CD14-positive monocyte (primary cell): ENCODE data around the gene TCTN3. TPM values are rescaled to one million over a fixed set of nuclear protein-coding genes. Genes with fewer than 3 reads are reported as not detected.

Experiments used
- DNase-seq, 3 donors: peaks; one replicate each; pipeline ENCODE4 v3.0.0-alpha.2; 2011 to 2022
- H2AFZ ChIP-seq: 2 replicates; pipeline ENCODE4 v1.6.0; 2012; ENCODE audit warnings: mild to moderate bottlenecking, low read depth, low read length, inconsistent platforms; ENCODE audit not compliant: insufficient read depth, poor library complexity, severe bottlenecking
- H3K27ac ChIP-seq, 2 donors: 1 replicate in 1 of 2; 2 replicates in 1 of 2; pipeline ENCODE4 v1.5.1; 2012 to 2013; ENCODE audit warnings: low read length in 2 of 2, control low read depth in 1 of 2, inconsistent platforms in 1 of 2, low read depth in 1 of 2, mild to moderate bottlenecking in 1 of 2
- H3K27me3 ChIP-seq, 2 donors: one replicate each; pipeline versions ENCODE4 v1.6.0 to v1.6.1; 2011 to 2013; ENCODE audit warnings: low read length in 2 of 2; ENCODE audit not compliant: control insufficient read depth in 2 of 2, insufficient read depth in 2 of 2
- H3K36me3 ChIP-seq, 2 donors: replicated peaks in 1 of 2; 1 replicate in 1 of 2; 2 replicates in 1 of 2; pipeline versions ENCODE4 v1.5.1 to v1.6.1; 2012 to 2013; ENCODE audit warnings: low read length in 2 of 2, control low read depth in 1 of 2, inconsistent platforms in 1 of 2, mild to moderate bottlenecking in 1 of 2; ENCODE audit not compliant: insufficient read depth in 2 of 2, control insufficient read depth in 1 of 2
- H3K4me1 ChIP-seq, 2 donors: 1 replicate in 1 of 2; 2 replicates in 1 of 2; pipeline versions ENCODE4 v1.5.1 to v1.6.1; 2012 to 2013; ENCODE audit warnings: low read length in 2 of 2, control low read depth in 1 of 2, inconsistent platforms in 1 of 2, mild to moderate bottlenecking in 1 of 2, moderate library complexity in 1 of 2; ENCODE audit not compliant: insufficient read depth in 2 of 2, control insufficient read depth in 1 of 2
- H3K4me2 ChIP-seq: replicated peaks from 2 replicates; pipeline ENCODE3; 2012; ENCODE audit warnings: low read length, moderate library complexity, mild to moderate bottlenecking; ENCODE audit not compliant: poor library complexity, severe bottlenecking; ENCODE audit errors: extremely low read depth
- H3K4me3 ChIP-seq, 3 experiments: fragments of 200-600 bp in 1 of 3; sonication (generic) in 1 of 3; replicated peaks in 1 of 3; 1 replicate in 2 of 3; 2 replicates in 1 of 3; pipeline ENCODE4 v1.5.1; 2011 to 2013; ENCODE audit warnings: low read length in 3 of 3, mild to moderate bottlenecking in 3 of 3, control low read depth in 2 of 3, low read depth in 2 of 3, inconsistent platforms in 1 of 3, moderate library complexity in 1 of 3
- H3K79me2 ChIP-seq: 2 replicates; pipeline ENCODE4 v1.6.0; 2012; ENCODE audit warnings: mild to moderate bottlenecking, control low read depth, inconsistent platforms, low read length, moderate library complexity; ENCODE audit not compliant: insufficient read depth
- H3K9ac ChIP-seq: 2 replicates; pipeline ENCODE4 v1.6.0; 2017; ENCODE audit warnings: low read length, mild to moderate bottlenecking; ENCODE audit not compliant: insufficient read depth, poor library complexity, severe bottlenecking
- H3K9me3 ChIP-seq, 2 donors: replicated peaks in 1 of 2; 1 replicate in 1 of 2; 2 replicates in 1 of 2; pipeline versions ENCODE4 v1.5.1 to v1.6.1; 2012 to 2013; ENCODE audit warnings: low read length in 2 of 2, control low read depth in 1 of 2; ENCODE audit not compliant: control insufficient read depth in 1 of 2, insufficient read depth in 1 of 2
- H4K20me1 ChIP-seq: 2 replicates; pipeline ENCODE4 v1.6.0; 2012; ENCODE audit warnings: mild to moderate bottlenecking, low read length, control low read depth, moderate library complexity; ENCODE audit not compliant: insufficient read depth
- H3K27ac Mint-ChIP-seq, 7 donors: one replicate each; pipeline ENCODE4 v1.8.0; 2020; ENCODE audit warnings: mild to moderate bottlenecking in 7 of 7, mixed read lengths in 7 of 7, moderate library complexity in 6 of 7, inconsistent platforms in 2 of 7
- H3K27me3 Mint-ChIP-seq, 3 donors: one replicate each; pipeline ENCODE4 v1.8.0; 2021 to 2022; ENCODE audit warnings: low read depth in 3 of 3, mild to moderate bottlenecking in 3 of 3, mixed read lengths in 3 of 3, moderate library complexity in 3 of 3, inconsistent platforms in 1 of 3
- H3K36me3 Mint-ChIP-seq, 2 donors: one replicate each; pipeline ENCODE4 v1.8.0; 2020; ENCODE audit warnings: mixed read lengths in 2 of 2, inconsistent platforms in 1 of 2, mild to moderate bottlenecking in 1 of 2
- H3K4me1 Mint-ChIP-seq: one replicate; pipeline ENCODE4 v1.8.0; 2020; ENCODE audit warnings: mild to moderate bottlenecking, mixed read lengths
- H3K4me3 Mint-ChIP-seq, 2 donors: one replicate each; pipeline ENCODE4 v1.8.0; 2020; ENCODE audit warnings: mild to moderate bottlenecking in 2 of 2, mixed read lengths in 2 of 2, moderate library complexity in 1 of 2
- H3K9me3 Mint-ChIP-seq, 7 donors: one replicate each; pipeline ENCODE4 v1.8.0; 2020 to 2022; ENCODE audit warnings: mixed read lengths in 7 of 7, mild to moderate bottlenecking in 6 of 7, moderate library complexity in 6 of 7, inconsistent platforms in 2 of 7
- WGBS: methylation state at CpG from one replicate; pipeline ENCODE4 v1.1.5; 2013; ENCODE audit warnings: missing lambda C conversion rate; ENCODE audit not compliant: insufficient coverage; 5-methylcytosine and 5-hydroxymethylcytosine counted together
- intact Hi-C, 2 donors: fragments of 100-400 bp; cut with micrococcal nuclease; formaldehyde crosslinking; loops; one replicate each; pipeline versions ENCODE4 v1.15.0 to v1.15.1; 2023
- polyA plus RNA-seq, 3 donors: library from polyadenylated mRNA; depleted of rRNA in 1 of 3; unstranded in 2 of 3; stranded (reverse) in 1 of 3; fragments of 300-500 nt in 2 of 3; fragments of >200 nt in 1 of 3; fragmentation: Illumina TruSeq in 2 of 3; gene quantifications; 1 replicate in 2 of 3; 2 replicates in 1 of 3; pipeline ENCODE4 v1.2.3, GENCODE V29; 2012 to 2021
- TF ChIP-seq, protein P1 (sequence below): fragments of 200-600 bp; IDR thresholded peaks from one replicate; pipeline ENCODE4 v1.8.0; 2022; ENCODE audit warnings: antibody characterized with exemption, mild to moderate bottlenecking

The TCTN3 gene
- polyA plus RNA-seq, 3 donors, result 8.5 to 23.1 (median 14.4) TPM

DNA sequence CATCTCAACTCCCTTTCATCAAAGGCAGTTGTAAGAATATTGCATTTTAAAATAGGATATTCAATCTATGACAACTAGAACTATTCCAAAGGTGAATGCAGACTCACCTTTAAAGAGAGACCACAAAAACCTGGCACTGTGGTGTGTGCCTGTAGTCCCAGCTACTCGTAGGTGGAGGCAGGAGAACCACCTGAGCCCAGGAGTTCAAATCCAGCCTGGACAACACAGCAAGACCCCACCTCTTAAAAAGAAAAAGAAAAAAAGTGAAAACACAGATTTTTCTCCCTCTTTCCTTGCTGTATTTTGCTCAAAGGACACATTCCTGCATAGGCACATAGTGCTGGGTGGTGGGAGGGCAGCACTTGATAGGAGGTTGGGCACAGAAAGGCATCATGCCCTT is 36.5 kb downstream of the TCTN3 start:
- H3K4me2 ChIP-seq, result peak overlapping the region; percentile 85
- peaks cover 10 to 12% of the 10 kb centered on the region in 2 donors for H3K36me3 Mint-ChIP-seq
- TF ChIP-seq, protein P1, sequence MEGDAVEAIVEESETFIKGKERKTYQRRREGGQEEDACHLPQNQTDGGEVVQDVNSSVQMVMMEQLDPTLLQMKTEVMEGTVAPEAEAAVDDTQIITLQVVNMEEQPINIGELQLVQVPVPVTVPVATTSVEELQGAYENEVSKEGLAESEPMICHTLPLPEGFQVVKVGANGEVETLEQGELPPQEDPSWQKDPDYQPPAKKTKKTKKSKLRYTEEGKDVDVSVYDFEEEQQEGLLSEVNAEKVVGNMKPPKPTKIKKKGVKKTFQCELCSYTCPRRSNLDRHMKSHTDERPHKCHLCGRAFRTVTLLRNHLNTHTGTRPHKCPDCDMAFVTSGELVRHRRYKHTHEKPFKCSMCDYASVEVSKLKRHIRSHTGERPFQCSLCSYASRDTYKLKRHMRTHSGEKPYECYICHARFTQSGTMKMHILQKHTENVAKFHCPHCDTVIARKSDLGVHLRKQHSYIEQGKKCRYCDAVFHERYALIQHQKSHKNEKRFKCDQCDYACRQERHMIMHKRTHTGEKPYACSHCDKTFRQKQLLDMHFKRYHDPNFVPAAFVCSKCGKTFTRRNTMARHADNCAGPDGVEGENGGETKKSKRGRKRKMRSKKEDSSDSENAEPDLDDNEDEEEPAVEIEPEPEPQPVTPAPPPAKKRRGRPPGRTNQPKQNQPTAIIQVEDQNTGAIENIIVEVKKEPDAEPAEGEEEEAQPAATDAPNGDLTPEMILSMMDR, result no peak
- no peaks in the 10 kb centered on the region for H3K36me3 ChIP-seq
- H3K9ac ChIP-seq, result no peak overlapping the region
- H3K27ac ChIP-seq, result no peak overlapping the region
- no peaks in the 10 kb centered on the region for H3K9me3 ChIP-seq
- no peaks in the 10 kb centered on the region for H3K27me3 ChIP-seq
- peak overlapping the region; percentile 98 to 99 for H3K4me3 Mint-ChIP-seq
- H3K9me3 Mint-ChIP-seq, result peaks cover 2 to 9% (median 5%) of the 10 kb centered on the region in 7 donors
- peak overlapping the region in 1 of 7 donors; percentile 26 for H3K27ac Mint-ChIP-seq
- intact Hi-C loops, result no loop called here
- no peak for DNase-seq
- no peaks in the 10 kb centered on the region for H4K20me1 ChIP-seq
- peaks cover 32% of the 10 kb centered on the region for H3K4me1 Mint-ChIP-seq
- peaks cover 11% of the 10 kb centered on the region for H3K79me2 ChIP-seq
- 100% methylated on average over 1 of the region's 1 CpG for WGBS
- peaks cover 9 to 16% of the 10 kb centered on the region in 2 donors for H3K4me1 ChIP-seq
- peak overlapping the region; percentile 88 for H2AFZ ChIP-seq
- peaks cover 0 to 5% (median 4%) of the 10 kb centered on the region in 3 donors for H3K27me3 Mint-ChIP-seq
- peak overlapping the region in 1 of 3 experiments; percentile 81 for H3K4me3 ChIP-seq

DNA sequence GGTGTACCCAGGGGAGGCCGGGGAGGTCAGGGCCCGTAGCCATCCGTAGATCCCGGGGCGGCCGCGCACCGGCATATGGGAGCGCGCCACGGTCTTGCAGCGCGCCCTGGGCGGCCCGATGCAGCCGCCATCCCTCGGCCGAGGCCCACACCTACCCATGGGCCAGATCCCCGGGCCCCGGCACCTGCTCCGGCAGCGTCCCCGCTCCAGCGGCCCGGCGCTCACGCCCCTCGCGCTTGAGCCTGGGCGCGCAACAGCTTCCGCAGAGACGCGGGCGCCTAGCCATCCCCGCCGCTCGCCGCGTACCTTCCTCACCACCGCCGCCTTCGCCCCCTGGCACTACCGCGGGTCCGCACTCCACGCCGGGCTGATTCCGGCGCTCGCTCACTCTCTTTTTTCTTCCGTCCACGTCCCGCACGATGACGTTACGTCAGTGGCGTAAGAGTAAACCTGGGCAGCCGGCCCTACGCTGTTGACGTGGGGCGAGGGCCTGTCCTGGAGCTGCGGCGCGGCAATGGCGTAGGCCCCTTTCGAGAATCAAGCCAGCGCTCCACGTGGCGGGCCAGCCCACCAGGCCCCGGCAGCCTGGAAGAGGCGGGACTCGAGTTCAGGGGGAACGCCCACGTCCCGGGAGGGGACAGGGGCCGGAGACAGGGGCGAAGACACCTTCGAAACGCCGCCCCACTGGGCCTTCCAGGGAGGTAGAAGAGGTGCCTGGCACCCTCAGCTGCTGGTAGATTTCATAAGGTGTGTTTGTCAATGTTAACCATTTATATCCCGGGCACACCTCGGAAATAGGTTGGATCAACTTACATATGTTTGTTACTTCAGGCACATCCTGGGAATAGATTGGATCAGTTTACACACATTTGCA is 37.2 kb downstream of the TCTN3 start, which contains the start of gene ALDH18A1:
ALDH18A1 (minus strand) TSS at position 421 of the 874 bp plus-strand sequence. CDS start 3,334 bp downstream, outside the sequence.
- Mint-ChIP-seq H3K27me3 (peaks cover 0 to 5% (median 4%) of the 10 kb centered on the region in 3 donors), H3K4me1 (peaks cover 27% of the 10 kb centered on the region), H3K27ac (peak within 1 kb of the TSS in 4 of 7 donors; percentile 10 to 63 (median 42)), H3K4me3 (peak within 1 kb of the TSS; percentile 98 to 99), H3K36me3 (peaks cover 17 to 19% of the 10 kb centered on the region in 2 donors), H3K9me3 (peaks cover 3 to 13% (median 8%) of the 10 kb centered on the region in 7 donors)
- peak within 1 kb of the TSS; percentile 88 for H2AFZ ChIP-seq
- H3K36me3 ChIP-seq, result peaks cover 0 to 4% of the 10 kb centered on the region in 2 donors
- TF ChIP-seq, protein P1, result no peak
- peak; percentile 44 to 62 (median 57) for DNase-seq
- H3K4me1 ChIP-seq, result peaks cover 9 to 16% of the 10 kb centered on the region in 2 donors
- no peak within 1 kb of the TSS for H3K27ac ChIP-seq
- intact Hi-C loops, result no loop called here
- H3K4me2 ChIP-seq, result peak within 1 kb of the TSS; percentile 85
- no peaks in the 10 kb centered on the region for H4K20me1 ChIP-seq
- H3K4me3 ChIP-seq, result peak within 1 kb of the TSS; percentile 57 to 81 (median 71)
- peaks cover 2 to 3% of the 10 kb centered on the region in 2 donors for H3K9me3 ChIP-seq
- peak within 1 kb of the TSS; percentile 62 for H3K9ac ChIP-seq
- H3K27me3 ChIP-seq, result no peaks in the 10 kb centered on the region
- peaks cover 11% of the 10 kb centered on the region for H3K79me2 ChIP-seq
- under 1% methylated on average over 81 of the region's 83 CpGs for WGBS
